Measurements from ENCODE around the gene C16orf96.
A peak's percentile ranks its signal among the peaks of the same experiment; 100 is the strongest.

DNA sequence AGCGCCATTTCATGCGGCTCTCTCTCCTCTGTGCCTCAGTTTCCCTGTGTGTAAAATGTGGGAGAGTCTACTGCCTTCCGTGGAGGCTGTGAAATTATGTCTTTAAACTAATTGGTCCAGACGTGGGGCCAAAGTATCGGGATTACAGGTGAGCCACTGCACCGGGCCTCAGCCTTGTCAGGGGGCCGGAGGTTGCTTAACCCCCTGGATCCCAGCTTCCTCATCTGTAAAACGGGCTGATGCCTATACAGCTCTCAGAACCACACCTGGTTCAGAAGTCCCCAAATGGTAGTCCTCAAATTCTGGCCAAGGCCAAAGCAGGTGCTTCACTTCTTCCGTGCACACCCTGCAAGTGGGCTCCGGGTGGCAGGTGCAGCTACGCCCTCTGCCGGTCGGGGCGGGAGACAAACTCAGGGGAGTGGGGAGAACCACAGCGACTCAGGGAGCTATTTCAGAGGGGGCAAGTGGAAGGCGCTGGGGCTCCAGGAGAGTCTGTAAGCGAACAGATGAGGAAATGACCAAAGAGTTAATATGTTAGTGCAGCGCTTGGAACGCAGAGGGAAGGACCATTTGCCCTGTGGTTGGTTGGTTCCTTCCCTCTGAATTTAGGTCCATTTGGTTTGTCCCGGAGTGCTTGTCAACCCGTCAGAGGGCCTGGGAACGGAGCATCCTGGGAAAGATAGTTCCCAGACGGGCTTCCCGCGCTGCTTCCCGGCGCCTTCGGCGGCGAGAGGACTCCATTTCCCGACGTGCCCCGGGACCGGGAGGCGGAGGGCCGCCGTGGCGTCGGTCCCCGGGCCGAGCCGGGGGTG is 68.1 kb downstream of the C16orf96 start, which contains the start of gene MGRN1:
- TF ChIP-seq, protein P1, sequence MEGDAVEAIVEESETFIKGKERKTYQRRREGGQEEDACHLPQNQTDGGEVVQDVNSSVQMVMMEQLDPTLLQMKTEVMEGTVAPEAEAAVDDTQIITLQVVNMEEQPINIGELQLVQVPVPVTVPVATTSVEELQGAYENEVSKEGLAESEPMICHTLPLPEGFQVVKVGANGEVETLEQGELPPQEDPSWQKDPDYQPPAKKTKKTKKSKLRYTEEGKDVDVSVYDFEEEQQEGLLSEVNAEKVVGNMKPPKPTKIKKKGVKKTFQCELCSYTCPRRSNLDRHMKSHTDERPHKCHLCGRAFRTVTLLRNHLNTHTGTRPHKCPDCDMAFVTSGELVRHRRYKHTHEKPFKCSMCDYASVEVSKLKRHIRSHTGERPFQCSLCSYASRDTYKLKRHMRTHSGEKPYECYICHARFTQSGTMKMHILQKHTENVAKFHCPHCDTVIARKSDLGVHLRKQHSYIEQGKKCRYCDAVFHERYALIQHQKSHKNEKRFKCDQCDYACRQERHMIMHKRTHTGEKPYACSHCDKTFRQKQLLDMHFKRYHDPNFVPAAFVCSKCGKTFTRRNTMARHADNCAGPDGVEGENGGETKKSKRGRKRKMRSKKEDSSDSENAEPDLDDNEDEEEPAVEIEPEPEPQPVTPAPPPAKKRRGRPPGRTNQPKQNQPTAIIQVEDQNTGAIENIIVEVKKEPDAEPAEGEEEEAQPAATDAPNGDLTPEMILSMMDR (IDR thresholded peaks at IDR 0.05; ENCODE audit: low read depth, low read length, missing input control): peak; percentile 89
- TF ChIP-seq, protein P2, sequence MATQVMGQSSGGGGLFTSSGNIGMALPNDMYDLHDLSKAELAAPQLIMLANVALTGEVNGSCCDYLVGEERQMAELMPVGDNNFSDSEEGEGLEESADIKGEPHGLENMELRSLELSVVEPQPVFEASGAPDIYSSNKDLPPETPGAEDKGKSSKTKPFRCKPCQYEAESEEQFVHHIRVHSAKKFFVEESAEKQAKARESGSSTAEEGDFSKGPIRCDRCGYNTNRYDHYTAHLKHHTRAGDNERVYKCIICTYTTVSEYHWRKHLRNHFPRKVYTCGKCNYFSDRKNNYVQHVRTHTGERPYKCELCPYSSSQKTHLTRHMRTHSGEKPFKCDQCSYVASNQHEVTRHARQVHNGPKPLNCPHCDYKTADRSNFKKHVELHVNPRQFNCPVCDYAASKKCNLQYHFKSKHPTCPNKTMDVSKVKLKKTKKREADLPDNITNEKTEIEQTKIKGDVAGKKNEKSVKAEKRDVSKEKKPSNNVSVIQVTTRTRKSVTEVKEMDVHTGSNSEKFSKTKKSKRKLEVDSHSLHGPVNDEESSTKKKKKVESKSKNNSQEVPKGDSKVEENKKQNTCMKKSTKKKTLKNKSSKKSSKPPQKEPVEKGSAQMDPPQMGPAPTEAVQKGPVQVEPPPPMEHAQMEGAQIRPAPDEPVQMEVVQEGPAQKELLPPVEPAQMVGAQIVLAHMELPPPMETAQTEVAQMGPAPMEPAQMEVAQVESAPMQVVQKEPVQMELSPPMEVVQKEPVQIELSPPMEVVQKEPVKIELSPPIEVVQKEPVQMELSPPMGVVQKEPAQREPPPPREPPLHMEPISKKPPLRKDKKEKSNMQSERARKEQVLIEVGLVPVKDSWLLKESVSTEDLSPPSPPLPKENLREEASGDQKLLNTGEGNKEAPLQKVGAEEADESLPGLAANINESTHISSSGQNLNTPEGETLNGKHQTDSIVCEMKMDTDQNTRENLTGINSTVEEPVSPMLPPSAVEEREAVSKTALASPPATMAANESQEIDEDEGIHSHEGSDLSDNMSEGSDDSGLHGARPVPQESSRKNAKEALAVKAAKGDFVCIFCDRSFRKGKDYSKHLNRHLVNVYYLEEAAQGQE (IDR thresholded peaks at IDR 0.05): no peak
- peak; percentile 67 for TF ChIP-seq SP1 (IDR thresholded peaks at IDR 0.05)
- peak in 1 of 2 donors; percentile 24 for TF ChIP-seq JUND (IDR thresholded peaks at IDR 0.05)
- TF ChIP-seq, protein P3, sequence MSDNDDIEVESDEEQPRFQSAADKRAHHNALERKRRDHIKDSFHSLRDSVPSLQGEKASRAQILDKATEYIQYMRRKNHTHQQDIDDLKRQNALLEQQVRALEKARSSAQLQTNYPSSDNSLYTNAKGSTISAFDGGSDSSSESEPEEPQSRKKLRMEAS (IDR thresholded peaks at IDR 0.05): peak; percentile 71
- TF ChIP-seq RAD21 (IDR thresholded peaks at IDR 0.05): peak; percentile 80 to 84
- TF ChIP-seq YY1 (IDR thresholded peaks at IDR 0.05): peak; percentile 33
- no peak for TF ChIP-seq TAF1 (conservative IDR thresholded peaks at IDR 0.05)
- TF ChIP-seq GABPA (IDR thresholded peaks at IDR 0.05 in 1 of 2, conservative IDR thresholded peaks at IDR 0.05 in 1 of 2): no peak
- no peak for TF ChIP-seq FOXA1 (IDR thresholded peaks at IDR 0.05)
- TF ChIP-seq, protein P4, sequence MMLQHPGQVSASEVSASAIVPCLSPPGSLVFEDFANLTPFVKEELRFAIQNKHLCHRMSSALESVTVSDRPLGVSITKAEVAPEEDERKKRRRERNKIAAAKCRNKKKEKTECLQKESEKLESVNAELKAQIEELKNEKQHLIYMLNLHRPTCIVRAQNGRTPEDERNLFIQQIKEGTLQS (IDR thresholded peaks at IDR 0.05): no peak
- TF ChIP-seq, protein P5, sequence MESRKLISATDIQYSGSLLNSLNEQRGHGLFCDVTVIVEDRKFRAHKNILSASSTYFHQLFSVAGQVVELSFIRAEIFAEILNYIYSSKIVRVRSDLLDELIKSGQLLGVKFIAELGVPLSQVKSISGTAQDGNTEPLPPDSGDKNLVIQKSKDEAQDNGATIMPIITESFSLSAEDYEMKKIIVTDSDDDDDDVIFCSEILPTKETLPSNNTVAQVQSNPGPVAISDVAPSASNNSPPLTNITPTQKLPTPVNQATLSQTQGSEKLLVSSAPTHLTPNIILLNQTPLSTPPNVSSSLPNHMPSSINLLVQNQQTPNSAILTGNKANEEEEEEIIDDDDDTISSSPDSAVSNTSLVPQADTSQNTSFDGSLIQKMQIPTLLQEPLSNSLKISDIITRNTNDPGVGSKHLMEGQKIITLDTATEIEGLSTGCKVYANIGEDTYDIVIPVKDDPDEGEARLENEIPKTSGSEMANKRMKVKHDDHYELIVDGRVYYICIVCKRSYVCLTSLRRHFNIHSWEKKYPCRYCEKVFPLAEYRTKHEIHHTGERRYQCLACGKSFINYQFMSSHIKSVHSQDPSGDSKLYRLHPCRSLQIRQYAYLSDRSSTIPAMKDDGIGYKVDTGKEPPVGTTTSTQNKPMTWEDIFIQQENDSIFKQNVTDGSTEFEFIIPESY (IDR thresholded peaks at IDR 0.05): peak; percentile 54
- TF ChIP-seq FOXA2 (IDR thresholded peaks at IDR 0.05): peak; percentile 14

Measured in liver (tissue), 3 donors.